Embryonic facial prominence (tissue), 1 donor: Measurements from ENCODE around the gene ANKRD13C.

ENCODE experiments used
- DNase-seq: peaks from one replicate; pipeline ENCODE4 v3.0.0-alpha.2; 2016; ENCODE audit errors: extremely low spot score

Gene ANKRD13C

DNA sequence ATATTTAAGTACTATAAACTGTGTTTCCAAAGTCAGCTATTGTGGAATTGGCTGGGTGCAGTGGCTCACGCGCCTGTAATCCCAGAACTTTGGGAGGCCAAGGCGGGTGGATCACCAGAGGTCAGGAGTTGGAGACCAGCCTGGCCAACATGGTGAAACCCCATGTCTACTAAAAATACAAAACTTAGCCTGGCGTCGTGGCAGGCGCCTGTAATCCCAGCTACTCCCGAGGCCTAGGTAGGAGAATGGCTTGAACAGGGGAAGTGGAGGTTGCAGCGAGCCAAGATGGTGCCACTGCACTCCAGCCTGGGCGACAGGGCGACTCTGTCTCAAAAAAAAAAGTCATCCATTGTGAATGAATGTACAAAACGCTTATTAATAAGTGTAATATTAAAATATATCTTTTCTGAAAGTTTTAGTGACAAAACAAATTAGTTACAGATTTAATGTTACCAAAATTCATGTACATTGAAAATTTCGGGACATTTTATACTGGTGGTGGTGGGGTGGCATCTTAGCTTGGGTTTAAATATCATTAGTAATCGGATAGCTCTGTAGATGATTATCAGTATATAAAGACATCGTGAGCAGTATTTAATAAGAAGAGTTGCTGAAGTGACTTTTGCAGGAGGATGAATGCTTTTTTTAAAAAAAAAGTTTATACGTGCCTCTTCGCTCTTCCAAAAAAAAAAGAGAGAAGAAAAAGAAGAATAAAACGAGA lies 133.8 kb downstream of the ANKRD13C start:
- no peak for DNase-seq

DNA sequence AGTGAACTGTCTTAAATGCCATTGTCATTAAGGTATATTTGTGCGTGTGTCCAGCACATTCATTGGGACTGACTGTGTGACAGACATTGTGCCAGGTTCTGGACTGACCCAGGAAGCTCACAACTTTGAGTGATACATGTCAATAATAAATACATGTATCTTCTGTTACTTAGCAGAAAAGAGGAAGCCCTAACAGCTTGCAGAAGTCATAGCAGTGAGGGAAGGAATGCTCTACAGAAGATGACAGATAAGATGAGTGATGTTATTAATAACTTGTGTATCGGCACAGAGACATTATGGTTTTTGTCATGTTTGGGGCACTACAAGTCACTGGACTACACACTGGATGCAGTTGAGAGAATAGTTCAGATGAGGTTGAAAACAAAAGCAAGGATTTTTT lies 134.5 kb downstream of the ANKRD13C start:
- no peak for DNase-seq

DNA sequence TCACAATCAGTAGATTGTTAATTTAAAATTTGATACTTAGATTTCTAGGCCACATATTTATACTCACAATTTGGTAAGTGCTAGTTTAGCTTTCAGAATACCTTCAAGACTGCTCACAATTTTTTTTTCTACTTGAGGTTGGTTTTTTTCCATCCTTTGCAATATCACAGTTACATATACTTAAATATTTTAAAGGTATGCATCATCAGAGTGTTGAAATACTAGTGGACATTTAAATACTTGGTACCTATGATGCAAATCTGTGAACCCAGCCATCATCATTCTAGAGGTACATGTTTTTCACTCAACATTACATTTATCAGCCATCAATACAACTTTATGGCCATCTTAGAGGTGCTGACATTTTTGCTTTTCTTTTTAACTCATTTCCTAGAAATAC lies 143.0 kb downstream of the ANKRD13C start:
- no peak for DNase-seq

DNA sequence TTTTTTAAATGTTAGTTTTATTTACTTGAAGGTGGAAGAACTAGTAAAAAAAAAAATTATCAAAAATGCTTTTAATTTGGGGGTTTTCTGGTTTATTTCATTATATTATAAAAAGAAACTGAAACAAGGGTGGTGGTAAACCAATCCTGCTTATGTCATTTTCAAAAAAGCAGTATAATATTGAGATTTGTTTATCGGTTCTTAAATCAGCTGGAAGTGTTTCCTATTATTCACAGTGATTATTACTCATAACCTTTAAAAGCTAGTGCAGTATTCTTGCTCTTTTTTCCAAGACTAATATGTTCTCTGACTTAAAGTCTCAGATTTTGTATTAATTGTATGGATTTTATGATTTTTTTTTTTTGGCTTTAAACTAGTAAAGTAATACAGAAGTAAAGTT lies 143.7 kb downstream of the ANKRD13C start:
- DNase-seq = no peak
